Hematopoietic multipotent progenitor cell treated with erythropoietin and hydrocortisone succinate and interleukin-3 and kit ligand, for 6 days (in vitro differentiated cells): Measurements from ENCODE around the gene PANX3.
A peak's percentile ranks its signal among the peaks of the same experiment; 100 is the strongest.

Experiments used
- DNase-seq: peaks from one replicate; pipeline ENCODE4 v3.0.0-alpha.2; 2015

Gene PANX3

GRCh38 chr11:124661553-124661952 lies 50.3 kb downstream of the PANX3 start:
- DNase-seq, result no peak

DNA sequence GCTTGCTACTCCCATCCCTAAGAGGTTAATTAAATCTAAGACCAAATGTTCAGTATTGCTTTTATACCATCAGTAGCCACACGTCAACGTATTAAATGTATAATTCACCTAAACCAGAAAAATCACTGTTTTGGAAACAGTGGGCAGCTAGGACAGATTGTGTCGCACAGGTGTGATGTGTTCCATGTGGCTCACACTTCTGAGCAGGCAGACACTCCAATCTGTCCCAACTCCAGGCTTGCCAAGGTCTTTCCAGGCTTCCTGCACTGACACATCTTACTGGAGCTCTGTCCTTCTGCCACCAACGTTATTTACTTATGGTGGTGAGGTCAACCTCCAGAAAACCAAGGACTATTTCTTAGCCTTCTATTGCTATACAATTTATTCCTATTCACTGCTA lies 50.9 kb downstream of the PANX3 start:
- no peak for DNase-seq

DNA sequence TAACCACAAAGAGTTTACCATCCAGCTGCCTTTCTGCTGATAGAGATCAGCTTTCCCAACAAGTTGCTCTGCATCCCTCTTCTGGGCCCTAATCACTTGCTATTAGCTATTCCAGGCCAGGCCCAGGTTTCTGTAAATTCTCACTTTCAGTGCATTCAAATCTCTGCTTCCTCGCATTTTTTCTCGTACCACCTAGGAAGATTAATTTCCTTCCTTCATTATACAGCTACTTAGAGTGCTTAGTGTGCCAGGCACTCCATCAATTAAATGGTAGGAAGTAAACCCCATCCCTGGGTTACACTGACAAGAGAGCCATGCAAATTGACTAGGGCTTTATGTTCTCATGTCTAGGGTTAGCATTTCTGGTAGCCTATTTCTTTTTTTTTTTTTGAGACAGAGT lies 52.6 kb downstream of the PANX3 start:
- DNase-seq, result no peak

- no peak for DNase-seq
These were observed 56.4 kb downstream of the PANX3 start for GRCh38 chr11:124667601-124668000.

GRCh38 chr11:124669193-124669592 lies 58.0 kb downstream of the PANX3 start:
- peak; percentile 75 for DNase-seq
